GM12878 (cell line): ENCODE measurements around the gene KAT2B. TPM values are rescaled to one million over a fixed set of nuclear protein-coding genes. Genes with fewer than 3 reads are reported as not detected.

Experiments
- BMI1 ChIP-seq: fragments of 450-650 bp; IDR thresholded peaks from 2 replicates; pipeline ENCODE4 v1.6.1; 2016; ENCODE audit warnings: mild to moderate bottlenecking, moderate library complexity, borderline replicate concordance
- ESRRA ChIP-seq: IDR thresholded peaks from 2 replicates; pipeline ENCODE4 v1.6.1; 2012; ENCODE audit warnings: mild to moderate bottlenecking, low read length, improper control_type of control experiment
- GATAD2B ChIP-seq: fragments of 450-650 bp; conservative IDR thresholded peaks from 2 replicates; pipeline ENCODE4 v1.6.1; 2017; ENCODE audit warnings: low read depth, mild to moderate bottlenecking, moderate library complexity
- HCFC1 ChIP-seq: fragments of 150-350 bp; IDR thresholded peaks from 2 replicates; pipeline ENCODE4 v1.6.1; 2014; ENCODE audit warnings: low read length
- KDM1A ChIP-seq: fragments of 200-600 bp; sonication (generic); IDR thresholded peaks from 2 replicates; pipeline ENCODE4 v1.6.1; 2016; ENCODE audit warnings: borderline replicate concordance
- KLF5 ChIP-seq: fragments of 450-650 bp; IDR thresholded peaks from 2 replicates; pipeline ENCODE4 v1.6.1; 2014; ENCODE audit warnings: mild to moderate bottlenecking; ENCODE audit not compliant: partially characterized antibody
- LARP7 ChIP-seq: fragments of 450-650 bp; IDR thresholded peaks from 2 replicates; pipeline ENCODE4 v1.6.1; 2017; ENCODE audit warnings: mild to moderate bottlenecking
- MTA2 ChIP-seq: fragments of 450-650 bp; IDR thresholded peaks from 2 replicates; pipeline ENCODE4 v1.6.1; 2016; ENCODE audit warnings: low read depth, mild to moderate bottlenecking, moderate library complexity
- MXI1 ChIP-seq: fragments of 150-350 bp; IDR thresholded peaks from 2 replicates; pipeline ENCODE4 v1.6.1; 2011; ENCODE audit warnings: low read depth, mild to moderate bottlenecking, inconsistent platforms, low read length, improper control_type of control experiment
- MYB ChIP-seq: fragments of 150-350 bp; IDR thresholded peaks from 2 replicates; pipeline ENCODE4 v1.6.1; 2014; ENCODE audit warnings: mild to moderate bottlenecking, low read depth, low read length, borderline replicate concordance
- NR2C1 ChIP-seq: fragments of 450-650 bp; IDR thresholded peaks from 2 replicates; pipeline ENCODE4 v1.6.1; 2017; ENCODE audit warnings: antibody characterized with exemption, mild to moderate bottlenecking, moderate library complexity
- PML ChIP-seq: IDR thresholded peaks from 2 replicates; pipeline ENCODE4 v1.6.1; 2012; ENCODE audit warnings: low read length, inconsistent platforms
- POLR2AphosphoS2 ChIP-seq: IDR thresholded peaks from 2 replicates; pipeline ENCODE4 v1.6.1; 2011; ENCODE audit warnings: low read depth, mild to moderate bottlenecking, low read length, improper control_type of control experiment, moderate library complexity
- PRDM15 ChIP-seq: fragments of 450-650 bp; formaldehyde crosslinking; IDR thresholded peaks from 2 replicates; pipeline ENCODE4 v1.4.0; 2020; ENCODE audit warnings: mild to moderate bottlenecking, moderate library complexity
- RFX5 ChIP-seq: IDR thresholded peaks from 2 replicates; pipeline ENCODE4 v1.6.1; 2011; ENCODE audit warnings: low read depth, low read length, improper control_type of control experiment
- SIN3A ChIP-seq: IDR thresholded peaks from 2 replicates; pipeline ENCODE4 v1.6.1; 2012; ENCODE audit warnings: low read depth, low read length, improper control_type of control experiment
- SMAD5 ChIP-seq: IDR thresholded peaks from 2 replicates; pipeline ENCODE4 v1.6.1; 2016; ENCODE audit warnings: antibody characterized with exemption, low read depth
- SMC3 ChIP-seq: IDR thresholded peaks from 2 replicates; pipeline ENCODE4 v1.6.1; 2011; ENCODE audit warnings: low read length, improper control_type of control experiment, borderline replicate concordance
- SREBF2 ChIP-seq: IDR thresholded peaks from 2 replicates; pipeline ENCODE4 v1.6.1; 2012; ENCODE audit warnings: mild to moderate bottlenecking, low read length
- STAT1 ChIP-seq: fragments of 450-650 bp; conservative IDR thresholded peaks from 2 replicates; pipeline ENCODE4 v1.6.1; 2014; ENCODE audit warnings: antibody characterized with exemption, mild to moderate bottlenecking
- ZBTB11 ChIP-seq: fragments of 450-650 bp; formaldehyde crosslinking; IDR thresholded peaks from 2 replicates; pipeline ENCODE4 v1.5.0; 2022; ENCODE audit warnings: mild to moderate bottlenecking, missing genetic modification characterization
- ZNF24 ChIP-seq: fragments of 450-650 bp; IDR thresholded peaks from 2 replicates; pipeline ENCODE4 v1.6.1; 2017; ENCODE audit warnings: antibody characterized with exemption, mild to moderate bottlenecking
- ZZZ3 ChIP-seq: IDR thresholded peaks from 2 replicates; pipeline ENCODE4 v1.6.1; 2011; ENCODE audit warnings: low read depth; ENCODE audit not compliant: control insufficient read depth, insufficient read length
- polyA plus RNA-seq, 11 experiments: library from polyadenylated mRNA; depleted of rRNA in 4 of 11; unstranded in 6 of 11; stranded (reverse) in 5 of 11; fragments of >200 nt; fragmentation: Nextera tagmentation in 4 of 11; fragmentation: Illumina TruSeq in 1 of 11; extraction: Ambion mirVana in 4 of 11; extraction: Trizol in 1 of 11; gene quantifications; 1 replicate in 1 of 11; 2 replicates in 10 of 11; pipeline versions ENCODE4 v1.2.1 to v1.2.3, GENCODE V29; 2011 to 2016; ENCODE audit warnings: inconsistent platforms in 2 of 11, missing spikeins in 2 of 11, low read depth in 1 of 11
- total RNA-seq, 4 experiments: library from RNA; depleted of rRNA in 3 of 4; stranded (reverse); fragments of >200 nt in 3 of 4; fragmentation: Illumina TruSeq in 1 of 4; extraction: Trizol in 1 of 4; gene quantifications; 2 replicates each; pipeline versions ENCODE4 v1.2.1 to v1.2.3, GENCODE V29; 2013 to 2021

The KAT2B gene
- total and polyA plus RNA-seq, 10 of the 15 experiments (the other 5 are each of a cell fraction or from before 2014, with no cell fraction given) = 2.9 to 15.2 (median 10.2) TPM

GRCh38 chr3:20185679-20186599 lies 145.7 kb downstream of the KAT2B start, which contains the start of gene SGO1 (continued):
- TF ChIP-seq ZBTB11 (CRISPR knock-in tag) (peak; percentile 55), ZZZ3 (no peak), KDM1A (no peak), SREBF2 (no peak), HCFC1 (peak; percentile 31), MXI1 (peak; percentile 92), NR2C1 (no peak), ZNF24 (no peak), MTA2 (no peak; the same call in 1 of the 2 replicates), LARP7 (peak; percentile 71; the same call in 1 of the 2 replicates), RFX5 (peak; percentile 47; the same call in 1 of the 2 replicates), ESRRA (no peak), POLR2AphosphoS2 (peak; percentile 58; the same call in 1 of the 2 replicates), PML (peak; percentile 86), SIN3A (peak; percentile 100), GATAD2B (peak; percentile 88), PRDM15 (CRISPR knock-in tag) (peak; percentile 79), BMI1 (no peak), MYB (no peak), KLF5 (peak; percentile 66), SMC3 (no peak), STAT1 (no peak), SMAD5 (peak; percentile 88)
